Myocyte (in vitro differentiated cells): ENCODE results near the gene TLR2. TPM values are rescaled to one million over a fixed set of nuclear protein-coding genes. Genes with fewer than 3 reads are reported as not detected.
A peak's percentile ranks its signal among the peaks of the same experiment; 100 is the strongest.

Experiments
- DNase-seq: peaks from one replicate; pipeline ENCODE4 v3.0.0-alpha.2; 2012; ENCODE audit warnings: low read depth
- polyA plus RNA-seq: library from polyadenylated mRNA; unstranded; fragments of >200 nt; gene quantifications from one replicate; pipeline ENCODE4 v1.2.1, GENCODE V29; 2012; ENCODE audit warnings: missing spikeins
- total RNA-seq: library from RNA; depleted of rRNA; stranded (reverse); fragments of >200 nt; gene quantifications from 2 replicates; pipeline ENCODE4 v1.2.3, GENCODE V29; 2014

The TLR2 gene, protein sequence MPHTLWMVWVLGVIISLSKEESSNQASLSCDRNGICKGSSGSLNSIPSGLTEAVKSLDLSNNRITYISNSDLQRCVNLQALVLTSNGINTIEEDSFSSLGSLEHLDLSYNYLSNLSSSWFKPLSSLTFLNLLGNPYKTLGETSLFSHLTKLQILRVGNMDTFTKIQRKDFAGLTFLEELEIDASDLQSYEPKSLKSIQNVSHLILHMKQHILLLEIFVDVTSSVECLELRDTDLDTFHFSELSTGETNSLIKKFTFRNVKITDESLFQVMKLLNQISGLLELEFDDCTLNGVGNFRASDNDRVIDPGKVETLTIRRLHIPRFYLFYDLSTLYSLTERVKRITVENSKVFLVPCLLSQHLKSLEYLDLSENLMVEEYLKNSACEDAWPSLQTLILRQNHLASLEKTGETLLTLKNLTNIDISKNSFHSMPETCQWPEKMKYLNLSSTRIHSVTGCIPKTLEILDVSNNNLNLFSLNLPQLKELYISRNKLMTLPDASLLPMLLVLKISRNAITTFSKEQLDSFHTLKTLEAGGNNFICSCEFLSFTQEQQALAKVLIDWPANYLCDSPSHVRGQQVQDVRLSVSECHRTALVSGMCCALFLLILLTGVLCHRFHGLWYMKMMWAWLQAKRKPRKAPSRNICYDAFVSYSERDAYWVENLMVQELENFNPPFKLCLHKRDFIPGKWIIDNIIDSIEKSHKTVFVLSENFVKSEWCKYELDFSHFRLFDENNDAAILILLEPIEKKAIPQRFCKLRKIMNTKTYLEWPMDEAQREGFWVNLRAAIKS
- 0.47 TPM in 1 of 2 replicates, not detected in the other for total RNA-seq
- not detected for polyA plus RNA-seq

DNA sequence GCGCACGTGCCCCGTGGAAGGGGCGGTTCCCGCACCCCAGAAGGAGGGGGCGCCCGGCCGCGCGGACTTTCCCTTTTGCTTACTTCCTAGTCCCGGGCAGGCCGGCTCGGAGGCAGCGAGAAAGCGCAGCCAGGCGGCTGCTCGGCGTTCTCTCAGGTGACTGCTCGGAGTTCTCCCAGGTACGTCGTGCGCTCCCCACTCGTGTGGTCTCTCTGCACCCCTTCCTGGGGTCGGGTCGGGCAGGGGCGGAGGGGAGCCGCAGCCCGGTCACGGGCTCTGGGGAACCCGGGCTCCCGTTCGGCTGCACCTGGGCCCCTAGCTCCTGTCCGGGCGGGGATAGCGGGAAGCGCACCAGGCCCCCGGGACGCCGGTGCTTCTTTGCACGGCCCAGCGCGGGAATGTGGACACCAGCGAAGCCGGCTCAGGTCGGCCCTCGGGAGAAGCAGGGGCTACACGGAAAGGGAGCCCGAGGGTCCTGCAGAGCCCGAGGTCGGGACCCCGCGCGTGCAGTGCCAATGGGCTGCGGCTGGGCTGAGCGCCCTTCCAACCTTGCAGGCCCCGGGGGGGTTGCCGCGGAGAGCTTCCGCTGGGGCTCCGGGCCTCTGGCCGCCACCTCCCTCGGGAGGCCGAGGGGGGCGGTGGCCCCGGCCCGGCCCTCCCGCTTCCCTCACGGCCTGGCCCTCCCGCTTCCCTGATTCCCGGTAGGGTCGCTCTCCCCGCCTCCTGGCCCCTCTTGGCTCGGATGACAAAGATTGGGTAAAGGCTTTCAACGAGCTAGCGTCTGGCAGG is at the start of gene TLR2:
Gene TLR2, plus strand, starts transcription at position 99 of the 789 bp plus-strand sequence. CDS start 18,628 bp downstream, outside the sequence.
- no peak for DNase-seq

DNA sequence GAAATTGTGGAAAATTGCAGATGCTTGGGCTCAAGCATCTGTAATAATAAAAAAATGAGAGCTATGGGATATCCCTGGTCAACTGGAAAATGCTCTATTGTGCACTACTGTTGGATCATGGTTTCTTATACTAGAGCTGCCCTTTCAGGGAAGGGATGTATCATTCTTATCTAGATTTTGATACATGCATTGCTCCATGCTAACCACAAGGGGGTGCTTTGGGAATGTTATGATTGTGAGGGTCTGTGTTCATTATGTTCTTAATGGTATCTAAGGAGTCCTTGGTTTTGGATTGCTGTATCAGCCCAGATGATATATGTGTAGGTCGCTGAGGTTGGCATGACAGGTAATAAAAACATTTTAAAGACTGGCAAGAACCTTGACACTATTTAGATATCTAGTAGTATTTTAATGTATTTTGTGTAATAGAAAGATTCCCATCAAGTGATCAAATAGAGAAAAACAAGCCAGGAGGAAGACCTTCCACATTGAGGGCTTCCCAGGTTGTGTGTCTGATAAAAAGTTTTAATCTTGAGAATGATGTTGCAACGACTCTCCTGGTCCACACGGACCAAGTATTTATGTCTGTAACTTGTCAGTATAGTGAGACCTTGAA is 49.2 kb upstream of the TLR2 start:
- DNase-seq = peak; percentile 23

DNA sequence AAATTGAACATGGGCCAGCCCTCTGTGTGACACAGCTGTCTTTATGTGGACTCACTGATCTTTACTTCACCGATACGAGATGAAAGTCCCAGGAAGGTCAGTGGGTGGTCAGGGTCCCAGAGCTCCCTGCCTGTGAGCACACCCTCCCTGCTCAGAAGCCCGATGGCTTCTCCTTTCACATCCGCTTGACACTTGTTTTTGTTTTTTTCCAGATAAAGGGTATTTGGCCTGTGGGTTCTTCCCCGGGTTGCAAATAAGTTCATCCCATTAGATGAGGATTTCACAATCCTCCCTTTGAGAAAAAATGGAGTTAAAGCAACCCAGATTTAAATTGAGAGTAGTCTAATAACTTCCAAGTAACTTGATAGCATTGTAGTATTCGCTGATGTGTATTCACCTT is 48.2 kb upstream of the TLR2 start:
- DNase-seq = no peak

DNA sequence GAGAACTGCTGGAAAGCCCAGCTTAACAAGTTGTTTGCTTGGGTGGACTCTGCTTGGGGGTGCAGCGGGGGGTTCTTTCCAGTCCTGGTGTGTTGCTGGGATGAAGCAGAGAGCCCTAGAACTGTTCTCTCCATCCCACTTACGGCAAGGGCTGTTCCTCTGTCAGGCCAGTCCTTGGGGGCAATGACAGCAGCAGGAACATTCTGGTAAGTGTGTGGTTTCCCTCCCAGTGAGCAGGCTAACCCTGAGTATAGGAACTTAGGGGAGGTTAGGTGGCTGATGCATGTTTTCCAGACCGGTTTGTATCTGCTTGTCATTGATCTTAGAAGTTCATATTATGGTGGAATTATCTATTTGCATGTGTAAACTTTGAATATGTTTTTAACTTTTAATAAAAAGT is 46.9 kb upstream of the TLR2 start:
- DNase-seq = no peak

DNA sequence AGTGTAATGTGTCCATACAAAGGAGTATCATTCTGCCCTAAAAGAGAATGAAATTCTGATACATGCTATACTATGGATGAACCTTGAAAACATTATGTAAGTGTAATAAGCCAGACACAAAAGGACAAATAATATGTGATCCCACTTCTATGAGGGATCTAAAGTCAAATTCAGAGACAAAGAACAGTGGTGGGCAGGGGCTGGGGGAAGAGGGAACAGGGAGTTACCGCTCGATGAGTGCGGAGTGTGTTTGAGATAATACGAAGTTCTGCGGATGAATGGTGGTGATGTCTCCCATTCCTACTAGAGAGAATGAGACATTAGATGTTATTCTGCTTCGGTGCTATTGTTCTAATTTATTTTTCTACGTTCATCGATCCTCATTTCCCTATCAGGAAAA is 46.1 kb upstream of the TLR2 start:
- no peak for DNase-seq

DNA sequence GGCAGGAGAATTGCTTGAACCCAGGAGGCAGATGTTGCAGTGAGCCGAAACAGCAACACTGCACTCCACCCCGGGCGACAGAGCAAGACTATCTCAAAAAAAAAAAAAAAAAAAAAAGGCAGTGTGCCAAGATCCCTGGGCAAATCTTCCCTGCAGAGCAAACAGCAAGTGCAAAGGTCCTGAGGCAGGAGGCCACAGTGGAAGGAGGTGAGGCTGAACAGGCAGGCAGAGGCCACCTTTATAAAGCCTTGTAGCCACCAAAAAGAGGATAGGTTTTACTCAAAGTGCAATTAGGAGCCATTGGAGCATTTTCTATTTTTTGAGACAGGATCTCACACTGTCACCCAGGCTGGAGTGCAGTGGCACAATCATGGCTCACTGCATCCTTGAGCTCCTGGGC is 45.1 kb upstream of the TLR2 start:
- DNase-seq = no peak

DNA sequence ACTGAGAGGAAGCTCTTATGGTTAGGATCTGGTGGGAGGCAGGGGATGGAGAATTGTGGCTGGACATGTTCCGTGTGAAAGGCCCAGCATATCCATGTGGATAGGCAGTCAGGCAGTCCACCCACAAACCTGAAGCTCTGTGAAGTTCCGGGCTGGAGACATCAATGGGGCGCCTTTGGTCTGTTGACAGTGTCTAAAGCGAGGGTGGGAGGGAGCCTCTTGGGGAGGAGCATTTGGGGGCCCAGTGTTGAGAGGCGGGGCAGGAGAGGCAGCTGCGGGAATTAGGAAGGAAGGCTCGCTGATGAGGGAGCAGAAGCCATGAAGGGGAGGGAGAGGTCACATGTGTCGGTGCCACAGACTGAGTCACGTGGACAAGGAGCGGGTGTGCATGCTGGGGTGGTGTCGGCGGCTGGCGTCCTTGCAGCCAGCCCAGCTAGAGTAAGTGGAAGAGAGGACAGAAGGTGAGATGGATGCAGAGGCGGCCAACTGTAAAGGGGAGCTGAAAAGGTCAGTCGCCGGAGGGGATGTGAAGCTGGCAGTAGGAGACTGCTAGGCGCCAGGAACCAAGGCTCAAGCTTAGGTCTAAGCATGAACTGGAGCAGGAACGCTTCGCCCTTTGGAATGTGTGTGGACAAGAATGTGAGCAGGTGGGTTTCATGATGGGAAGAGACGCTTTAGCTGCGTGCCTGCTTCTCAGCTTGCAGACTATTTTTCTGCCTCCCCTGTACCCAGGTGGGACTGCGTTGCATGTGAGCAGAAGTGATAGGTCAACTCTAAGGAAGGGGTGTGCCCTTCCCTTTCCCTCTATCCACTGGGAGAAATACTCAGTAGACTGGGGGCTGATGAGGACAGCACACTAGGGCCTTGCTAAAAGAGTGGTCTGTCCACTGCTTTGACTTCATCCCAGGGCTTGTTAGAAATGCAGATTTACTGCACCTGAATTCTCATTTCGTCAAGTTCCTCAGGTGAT is 44.0 kb upstream of the TLR2 start:
- DNase-seq = no peak

DNA sequence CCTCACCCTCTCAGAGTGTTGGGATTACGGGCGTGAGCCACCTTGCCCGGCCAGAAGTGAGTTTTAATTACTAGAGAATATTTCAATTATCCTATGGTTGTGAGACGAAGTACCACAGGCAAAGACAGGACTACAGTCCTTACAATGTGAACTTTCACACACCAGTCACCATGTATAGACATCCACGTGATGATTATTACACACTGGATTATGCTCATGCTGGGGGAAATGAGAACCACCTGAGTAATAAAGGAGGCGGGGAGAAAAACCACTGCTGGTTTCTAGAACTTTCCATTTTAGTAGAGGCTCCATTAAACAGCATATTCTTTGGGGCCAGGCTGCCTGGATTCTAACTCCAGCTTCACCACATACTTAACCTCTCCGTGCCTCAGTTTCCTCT is 42.5 kb upstream of the TLR2 start:
- no peak for DNase-seq

DNA sequence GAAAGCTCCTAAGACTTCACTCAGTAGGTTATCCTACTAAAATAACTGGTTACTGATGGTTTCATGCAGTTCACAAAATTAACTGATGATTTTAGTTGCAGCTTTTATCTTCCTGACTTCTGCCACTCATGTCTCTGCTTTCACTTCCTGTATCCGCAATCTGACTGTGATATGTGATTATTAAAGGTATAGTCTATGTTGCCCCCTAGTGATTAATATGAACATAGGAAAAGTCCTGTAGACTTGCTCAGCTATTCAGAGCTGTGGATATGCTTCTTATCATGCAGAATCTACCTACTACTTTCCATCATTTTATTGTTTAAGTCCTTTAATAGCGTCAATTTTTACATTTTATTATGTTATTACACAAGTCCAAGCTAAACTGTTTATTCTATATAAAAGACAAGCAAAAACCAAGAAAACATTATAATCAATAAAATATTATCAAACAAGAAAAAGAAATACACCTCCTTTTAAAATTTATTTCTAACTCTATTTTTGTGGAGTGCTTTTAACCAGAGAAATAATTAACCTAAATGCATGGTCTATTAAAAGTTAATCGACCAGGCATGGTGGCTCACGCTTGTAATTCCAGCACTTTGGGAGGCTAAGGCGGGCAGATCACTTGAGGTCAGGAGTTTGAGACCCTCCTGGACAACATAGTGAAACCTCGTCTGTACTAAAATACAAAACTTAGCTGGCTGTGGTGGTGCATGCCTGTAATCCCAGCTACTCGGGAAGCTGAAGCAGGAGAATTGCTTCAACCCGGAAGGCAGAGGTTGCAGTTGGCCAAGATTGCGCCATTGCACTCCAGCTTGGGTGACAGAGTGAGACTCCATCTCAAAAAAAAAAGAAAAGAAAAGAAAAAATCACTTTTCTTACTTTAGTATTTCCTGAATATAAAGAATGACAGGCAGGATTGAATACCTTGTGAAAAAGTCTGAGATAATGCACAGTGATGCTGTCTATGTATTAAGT is 40.4 kb upstream of the TLR2 start:
- DNase-seq = peak; percentile 43

DNA sequence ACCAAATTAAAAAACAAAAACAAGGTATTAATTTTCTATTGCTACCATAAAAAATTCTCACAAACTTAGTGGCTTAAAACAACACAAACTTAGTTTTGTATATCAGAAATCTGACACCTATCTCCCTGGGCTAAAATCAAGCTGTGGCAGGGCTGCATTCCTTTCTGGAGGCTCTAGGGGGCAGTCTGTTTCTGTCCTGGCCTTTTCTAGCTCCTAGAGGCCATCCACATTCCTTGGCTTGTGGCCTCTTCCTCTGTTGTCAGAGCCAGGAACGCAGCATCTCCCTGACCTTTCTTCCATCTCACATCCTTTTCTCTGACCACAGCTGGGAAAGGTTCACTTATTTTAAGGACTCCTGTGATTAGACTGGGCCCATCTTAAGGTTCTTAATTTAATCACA is 38.9 kb upstream of the TLR2 start:
- no peak for DNase-seq

DNA sequence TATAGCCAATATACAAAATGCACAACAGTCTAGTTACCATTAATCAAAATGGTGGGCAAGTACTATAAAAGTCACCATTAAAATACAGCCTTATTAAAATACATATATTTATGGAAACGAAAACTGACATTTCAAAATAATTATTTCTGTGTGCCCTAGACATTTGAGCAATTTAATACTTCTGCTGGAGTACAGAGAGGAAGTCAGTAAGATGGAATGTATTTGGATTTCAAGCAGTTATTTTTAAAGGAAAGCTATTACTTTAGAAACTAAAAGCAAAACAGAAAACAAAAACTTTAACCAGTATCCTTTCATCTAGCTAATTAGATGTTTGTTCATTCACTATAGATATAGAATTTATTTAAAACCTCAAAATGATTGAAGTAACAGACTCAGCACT is 37.8 kb upstream of the TLR2 start:
- DNase-seq = no peak

DNA sequence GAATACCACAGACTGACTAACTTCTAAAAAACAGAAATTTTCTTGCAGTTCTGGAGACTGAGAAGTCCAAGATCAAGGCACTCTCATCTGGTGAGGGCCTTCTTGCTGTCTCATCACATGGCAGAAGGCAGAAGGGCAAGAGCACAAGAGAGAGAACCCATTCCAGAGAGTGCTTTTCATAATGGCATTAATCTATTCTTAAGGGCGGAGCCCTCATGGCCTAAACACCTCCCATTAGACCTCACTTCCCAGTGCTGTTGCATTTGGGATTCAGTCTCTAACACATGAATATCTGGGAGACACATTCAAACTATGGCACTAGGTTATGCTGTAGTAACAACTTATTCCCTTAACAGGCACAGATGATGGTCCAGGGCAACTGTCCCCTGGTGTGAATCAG is 37.1 kb upstream of the TLR2 start:
- no peak for DNase-seq

DNA sequence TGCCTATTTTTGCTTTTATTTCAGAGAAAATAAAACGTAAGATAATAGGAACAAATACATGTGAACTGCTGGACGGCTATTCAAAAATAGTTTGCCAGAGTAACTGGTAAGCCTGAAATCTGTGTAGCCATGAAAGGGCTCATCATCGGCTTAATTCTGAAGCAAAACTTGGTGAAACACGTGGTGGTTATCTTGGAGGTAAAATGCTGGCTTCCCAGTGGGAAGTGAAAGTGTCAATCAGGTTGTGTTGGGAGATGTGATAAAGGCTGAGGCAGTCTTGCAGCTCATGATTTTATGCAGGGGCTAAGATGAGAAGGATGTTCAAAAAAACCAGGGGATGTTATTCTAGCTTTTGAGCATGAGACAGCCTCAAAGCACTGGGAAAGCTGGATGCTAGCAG is 36.1 kb upstream of the TLR2 start:
- DNase-seq = no peak

DNA sequence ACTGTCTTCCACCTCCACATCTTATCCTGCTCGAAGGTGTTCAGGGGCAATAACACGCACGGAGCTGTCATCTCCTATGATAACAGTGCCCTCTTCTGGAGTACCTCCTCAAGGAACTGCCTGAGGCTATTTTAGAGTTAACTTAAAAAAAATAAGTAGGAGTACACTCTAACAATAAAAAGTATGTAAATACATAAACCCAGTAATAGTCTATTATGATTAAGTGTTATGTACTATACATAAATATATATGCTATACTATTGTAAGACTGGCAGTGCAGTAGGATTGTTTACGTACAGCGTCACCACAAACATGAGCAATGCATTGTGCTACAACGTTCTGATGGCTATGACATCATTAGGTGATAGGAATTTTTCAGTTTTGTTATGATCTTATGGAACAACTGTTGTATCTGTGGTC is 34.5 kb upstream of the TLR2 start:
- DNase-seq = no peak

DNA sequence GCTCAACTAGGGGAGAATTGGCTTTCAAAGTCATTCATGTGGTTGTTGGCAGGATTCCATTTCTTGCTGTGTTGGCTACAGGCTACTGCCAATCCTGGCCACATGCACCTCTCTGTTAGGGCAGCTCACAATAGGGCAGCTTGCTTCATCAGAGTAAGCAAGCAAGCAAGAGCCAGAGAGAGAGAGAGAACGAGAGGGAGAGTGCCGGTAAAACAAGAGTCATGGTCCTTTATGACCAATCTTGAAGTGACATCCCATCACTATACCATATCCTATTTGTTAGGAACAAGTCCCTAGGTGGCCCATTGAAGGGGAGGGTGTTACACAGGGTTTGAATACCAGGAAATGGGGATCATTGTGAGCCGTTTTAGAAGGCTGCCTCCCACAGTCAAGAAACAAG is 33.0 kb upstream of the TLR2 start:
- no peak for DNase-seq

DNA sequence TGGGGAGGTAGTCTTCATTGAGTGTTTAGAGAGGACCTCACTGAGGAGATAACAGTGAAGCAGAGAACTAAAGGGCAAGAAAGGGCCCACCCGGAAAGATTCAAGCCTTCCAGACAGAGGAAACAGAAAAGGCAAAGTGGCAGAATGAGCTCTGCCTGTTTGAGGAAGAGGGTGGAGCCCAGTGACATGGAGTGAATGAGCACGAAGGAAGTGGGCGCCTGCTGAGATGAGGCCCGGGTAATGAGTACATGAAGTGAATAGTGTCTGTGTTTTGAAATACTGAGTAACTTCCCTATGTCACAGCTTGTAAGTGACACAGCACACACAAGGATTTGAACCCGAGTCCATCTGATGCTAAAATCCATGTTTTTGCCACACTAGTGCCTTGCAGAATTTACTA is 32.5 kb upstream of the TLR2 start:
- DNase-seq = no peak

DNA sequence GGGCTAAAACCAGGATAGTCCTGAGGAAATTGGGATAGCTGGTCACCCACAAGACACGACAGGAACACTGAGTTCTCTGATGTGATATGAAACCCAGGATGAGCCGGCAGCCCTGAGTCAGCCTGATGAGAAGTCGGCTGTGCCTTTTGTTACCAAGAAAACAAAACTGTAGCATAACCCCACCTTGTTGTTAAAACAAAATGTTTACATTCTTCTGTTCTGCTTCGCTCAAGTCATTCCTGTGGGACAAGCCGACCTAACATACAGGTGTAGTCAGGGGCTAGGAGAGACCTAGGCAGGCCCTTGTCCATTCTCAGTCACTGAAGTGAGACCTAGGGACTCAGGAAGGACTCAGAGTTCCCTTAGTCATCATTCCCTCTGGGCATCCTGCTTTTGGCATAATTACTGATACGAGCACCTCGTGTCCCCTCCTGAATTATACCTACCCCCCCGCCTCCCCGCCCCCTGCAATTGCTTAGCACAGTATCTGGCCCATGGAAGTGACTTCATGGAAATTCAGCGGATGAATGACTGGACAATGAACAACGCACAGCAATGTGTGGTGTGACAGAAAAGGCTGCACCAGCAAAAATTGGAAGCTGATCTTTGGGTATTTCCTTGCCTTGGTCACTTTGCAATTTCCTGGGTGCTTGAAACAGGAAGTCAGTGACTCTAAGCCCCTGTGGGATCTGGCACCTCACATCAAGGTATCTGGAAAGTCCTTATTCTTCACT is 31.9 kb upstream of the TLR2 start:
- DNase-seq = no peak

DNA sequence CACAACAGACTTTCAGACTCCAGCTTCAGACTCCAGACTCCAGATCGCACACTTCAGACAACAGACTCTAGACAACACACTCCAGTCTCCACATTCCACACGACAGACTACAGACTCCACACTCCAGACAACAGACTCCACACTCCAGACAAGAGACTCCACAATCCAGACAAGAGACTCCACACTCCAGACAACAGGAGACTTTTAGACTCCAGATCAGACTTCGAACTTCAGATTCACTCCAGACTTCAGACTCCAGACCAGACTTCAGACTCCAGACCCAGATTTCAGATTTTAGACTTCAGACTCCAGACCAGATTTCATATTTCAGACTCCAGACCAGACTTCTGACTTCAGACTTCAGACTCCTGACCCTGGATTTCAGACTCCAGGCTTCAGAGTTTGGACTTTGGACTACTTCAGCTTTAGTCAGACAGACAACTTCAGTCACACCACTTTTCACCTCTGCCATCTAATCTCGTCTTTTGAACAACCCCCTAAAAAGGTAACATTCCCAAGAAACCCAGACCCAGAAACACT is 29.0 kb upstream of the TLR2 start:
- DNase-seq = no peak
